Motor neuron (in vitro differentiated cells): ENCODE measurements around the gene STK32A. TPM values are rescaled to one million over a fixed set of nuclear protein-coding genes. Genes with fewer than 3 reads are reported as not detected.
A peak's percentile ranks its signal among the peaks of the same experiment; 100 is the strongest.

Source experiments
- ATAC-seq, 8 experiments: fragments of 200-7000 bp; cut with Tn5 transposase; replicated peaks in 6 of 8; 2 replicates each; pipeline ENCODE4 v1.8.0; 2021; ENCODE audit warnings: mild to moderate bottlenecking in 8 of 8, moderate library complexity in 8 of 8
- H3K27ac ChIP-seq, 2 donors: fragments of 250-450 bp; sonication (Bioruptor Pico); 2 replicates each; pipeline ENCODE4 v1.9.0; 2021; ENCODE audit warnings: antibody characterized with exemption in 2 of 2, mild to moderate bottlenecking in 2 of 2, moderate library complexity in 1 of 2
- H3K4me1 ChIP-seq, 2 donors: fragments of 250-450 bp; sonication (Bioruptor Pico); replicated peaks in 1 of 2; 2 replicates each; pipeline ENCODE4 v1.6.1; 2021; ENCODE audit warnings: antibody characterized with exemption in 2 of 2, mild to moderate bottlenecking in 2 of 2, moderate library complexity in 1 of 2
- H3K4me3 ChIP-seq, 5 donors: fragments of 250-450 bp; sonication (Bioruptor Pico); 2 replicates each; pipeline ENCODE4 v1.9.0; 2021; ENCODE audit warnings: antibody characterized with exemption in 5 of 5, mild to moderate bottlenecking in 5 of 5, moderate library complexity in 4 of 5
- whole genome bisulfite sequencing, 10 experiments: fragments of 450-650 bp; shearing (Covaris generic); methylation state at CpG; one replicate each; pipeline ENCODE4 v1.0.0; 2022; 5-methylcytosine and 5-hydroxymethylcytosine counted together
- in situ Hi-C, 9 experiments: fragments of 400-800 bp; cut with MboI; loops; one replicate each; pipeline ENCODE4 v1.15.0; 2021; ENCODE audit warnings: low sequenced_read_pairs in 9 of 9, low pct_unique_long_range_greater_than_20kb in 2 of 9; ENCODE audit not compliant: unreplicated experiment in 9 of 9
- total RNA-seq, 8 experiments: library from RNA; unstranded; fragments of 300-600 nt; gene quantifications; 2 replicates each; pipeline versions ENCODE4 v1.2.3 to v1.2.4, GENCODE V29; 2022

STK32A gene
- total RNA-seq, 8 experiments from 2014 or later: 4.2 to 58.6 (median 26.5) TPM

GRCh38 chr5:147286296-147286695, 51.5 kb downstream of the STK32A start:
- H3K4me1 ChIP-seq: no peaks in the 10 kb centered on the region
- 17 to 100% (median 81%) methylated on average over 1 of the region's 1 CpG for WGBS, 10 experiments
- no peak for ATAC-seq

DNA sequence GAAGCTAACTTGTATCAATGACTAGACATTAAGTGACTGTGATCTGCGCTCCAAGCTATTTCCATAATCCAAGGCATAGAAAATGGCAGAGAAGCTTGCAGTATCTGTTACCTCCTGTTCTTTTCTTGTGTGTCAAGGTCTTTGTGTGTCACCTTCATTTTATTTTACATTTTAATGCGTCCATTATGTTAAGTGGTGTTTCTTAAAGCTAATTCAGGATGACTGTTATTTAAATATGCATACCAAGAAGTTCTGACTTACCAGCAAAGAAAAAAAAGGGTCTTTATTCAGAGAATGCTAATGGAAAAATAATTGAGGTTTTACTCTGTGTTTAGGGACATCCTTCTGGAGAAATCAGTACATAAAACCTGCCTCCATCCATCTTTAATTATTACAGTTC, 52.3 kb downstream of the STK32A start:
- H3K4me1 ChIP-seq: no peaks in the 10 kb centered on the region
- peak in 6 of 8 experiments; percentile 23 to 70 (median 42) for ATAC-seq
- WGBS, 10 experiments: 0 to 80% (median 39%) methylated on average over 1 to 2 of the region's 2 CpGs
- no peak overlapping the region for H3K27ac ChIP-seq
- H3K4me3 ChIP-seq: no peak overlapping the region
- in situ Hi-C loops: no loop called here

More at GRCh38 chr5:147286296-147286695, 51.5 kb downstream of the STK32A start:
- no peak overlapping the region for H3K4me3 ChIP-seq
- no peak overlapping the region for H3K27ac ChIP-seq
- in situ Hi-C loops: no loop called here

DNA sequence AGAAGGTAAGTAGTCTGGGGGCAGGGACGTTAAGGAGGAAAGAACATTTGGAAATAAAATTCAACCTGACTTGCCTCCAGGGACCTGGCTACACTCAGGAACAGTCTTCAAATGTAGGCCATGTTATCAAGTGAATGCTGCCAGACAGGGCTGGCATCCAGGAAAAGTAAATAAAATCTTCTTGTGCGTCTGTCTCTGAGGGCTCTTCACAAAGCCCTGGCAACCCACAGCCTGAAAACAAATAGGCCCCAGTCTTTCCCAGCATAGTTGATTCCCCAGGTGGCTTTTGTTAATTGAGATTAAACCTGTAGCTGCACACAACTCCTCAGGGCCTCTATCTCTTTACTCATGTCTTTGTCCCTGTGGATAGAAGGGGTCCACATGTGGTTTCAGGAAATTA, 55.4 kb downstream of the STK32A start:
- H3K4me3 ChIP-seq: no peak overlapping the region
- H3K4me1 ChIP-seq: no peaks in the 10 kb centered on the region
- 20 to 100% (median 60%) methylated on average over 1 to 2 of the region's 2 CpGs; no CpG with 5 or more reads in 1 of the 10 experiments for WGBS, 10 experiments
- ATAC-seq: peak in 1 of 8 experiments; percentile 91
- in situ Hi-C loops: no loop called here
- H3K27ac ChIP-seq: no peak overlapping the region

- ATAC-seq: no peak
- 49 to 89% (median 75%) methylated on average over 2 to 6 of the region's 6 CpGs; no CpG with 5 or more reads in 1 of the 10 experiments for WGBS, 10 experiments
- in situ Hi-C loops: no loop called here
Measured at GRCh38 chr5:147303251-147303650, 68.4 kb downstream of the STK32A start.

GRCh38 chr5:147303976-147304375, 69.2 kb downstream of the STK32A start:
- peak in 3 of 8 experiments; percentile 18 to 89 (median 24) for ATAC-seq
- Histone ChIP-seq H3K27ac (no peak overlapping the region), H3K4me1 (peaks cover 0 to 8% of the 10 kb centered on the region in 2 donors), H3K4me3 (no peak overlapping the region)
- WGBS, 10 experiments: 0 to 71% (median 29%) methylated on average over 1 to 2 of the region's 2 CpGs; no CpG with 5 or more reads in 2 of the 10 experiments
- in situ Hi-C loops: no loop called here

More at GRCh38 chr5:147303251-147303650, 68.4 kb downstream of the STK32A start:
- Histone ChIP-seq H3K27ac (no peak overlapping the region), H3K4me3 (no peak overlapping the region), H3K4me1 (peaks cover 0 to 8% of the 10 kb centered on the region in 2 donors)

- Histone ChIP-seq H3K4me3 (no peak overlapping the region), H3K27ac (no peak overlapping the region), H3K4me1 (peaks cover 0 to 8% of the 10 kb centered on the region in 2 donors)
- no peak for ATAC-seq
- in situ Hi-C loops: no loop called here
- 60 to 100% (median 94%) methylated on average over 1 to 6 of the region's 9 CpGs; no CpG with 5 or more reads in 1 of the 10 experiments for WGBS, 10 experiments
Measured at GRCh38 chr5:147305147-147305546, 70.3 kb downstream of the STK32A start.

DNA sequence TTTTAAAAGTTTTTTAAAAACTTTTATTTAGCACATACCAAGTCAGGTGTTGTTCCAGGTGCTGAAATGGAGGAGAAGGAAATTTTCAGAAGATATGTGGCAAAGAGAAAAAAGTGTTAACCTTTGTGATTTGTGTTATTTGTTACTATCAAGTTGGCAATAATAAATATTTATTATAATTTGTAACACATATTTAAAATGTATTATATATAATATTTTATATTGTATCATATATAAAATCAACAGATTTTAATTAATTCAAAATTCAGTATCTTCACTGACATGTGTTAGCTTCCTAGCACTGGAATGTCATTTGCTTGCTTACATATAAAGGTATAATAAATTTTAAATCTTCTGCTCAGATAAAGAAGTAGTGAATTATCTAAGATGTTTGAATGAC, 71.5 kb downstream of the STK32A start:
- H3K4me3 ChIP-seq: no peak overlapping the region
- H3K27ac ChIP-seq: no peak overlapping the region
- in situ Hi-C loops: no loop called here
- ATAC-seq: no peak
- peaks cover 0 to 8% of the 10 kb centered on the region in 2 donors for H3K4me1 ChIP-seq

DNA sequence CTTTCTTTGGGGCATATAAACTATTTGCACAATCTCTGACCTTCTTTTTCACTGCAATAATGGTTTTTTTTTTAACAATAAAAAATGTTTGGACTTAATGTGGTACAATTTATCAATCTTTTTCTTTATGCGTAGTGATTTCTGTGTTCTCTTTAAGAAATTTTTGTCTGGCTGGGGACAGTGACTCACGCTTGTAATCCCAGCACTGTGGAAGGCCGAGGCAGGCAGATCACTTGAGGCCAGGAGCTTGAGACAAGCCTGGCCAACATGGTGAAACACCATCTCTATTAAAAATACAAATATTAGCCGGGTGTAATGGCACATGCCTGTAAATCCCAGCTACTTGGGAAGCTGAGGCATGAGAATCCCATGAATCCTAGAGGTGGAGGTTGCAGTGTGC, 72.3 kb downstream of the STK32A start:
- WGBS, 10 experiments: 50 to 100% (median 88%) methylated on average over 1 to 4 of the region's 4 CpGs; no CpG with 5 or more reads in 2 of the 10 experiments

GRCh38 chr5:147309621-147310020, 74.8 kb downstream of the STK32A start:
- in situ Hi-C loops: no loop called here
- no peak overlapping the region for H3K27ac ChIP-seq
- no peaks in the 10 kb centered on the region for H3K4me1 ChIP-seq
- H3K4me3 ChIP-seq: no peak overlapping the region
- WGBS, 10 experiments: 49 to 100% (median 63%) methylated on average over 3 to 4 of the region's 4 CpGs
- no peak for ATAC-seq

More for the DNA sequence above, 72.3 kb downstream of the STK32A start:
- Histone ChIP-seq H3K4me3 (no peak overlapping the region), H3K27ac (no peak overlapping the region), H3K4me1 (peaks cover 0 to 8% of the 10 kb centered on the region in 2 donors)
- no peak for ATAC-seq
- in situ Hi-C loops: no loop called here

DNA sequence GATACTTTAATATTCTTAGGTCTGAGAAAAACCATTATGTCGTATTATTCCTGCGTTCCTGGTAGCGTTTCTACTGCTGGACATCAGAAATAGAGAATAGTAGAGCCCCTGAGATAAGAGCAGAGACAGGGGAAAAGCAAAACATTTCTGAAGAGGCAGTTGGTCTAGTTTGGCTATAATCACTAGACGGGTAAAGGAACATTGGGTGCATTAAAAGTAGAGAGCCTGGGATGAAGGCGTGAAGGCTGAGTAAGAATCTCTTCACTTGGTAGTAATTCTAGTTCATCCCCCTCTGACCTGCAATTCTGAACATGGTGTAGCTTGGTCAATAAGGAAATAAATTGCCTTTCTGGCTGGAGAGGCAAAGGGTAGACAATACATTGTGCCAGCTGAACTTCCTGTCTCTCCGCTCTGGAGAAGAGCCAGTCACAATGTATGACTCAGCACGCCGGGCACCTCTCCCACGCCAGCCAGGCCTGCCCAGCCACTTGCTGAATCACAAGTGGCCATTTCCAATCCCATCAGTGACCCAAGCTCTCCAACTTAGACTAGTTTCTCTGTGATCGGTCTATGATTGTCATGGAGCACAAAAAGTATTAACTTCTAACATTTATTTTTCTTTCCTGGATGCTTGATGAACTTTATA, 75.4 kb downstream of the STK32A start:
- in situ Hi-C loops: no loop called here
- ATAC-seq: peak in 2 of 8 experiments; percentile 38 to 49
- Histone ChIP-seq H3K4me3 (no peak overlapping the region), H3K4me1 (no peaks in the 10 kb centered on the region), H3K27ac (no peak overlapping the region)
- 80 to 96% (median 90%) methylated on average over 2 to 10 of the region's 10 CpGs; no CpG with 5 or more reads in 1 of the 10 experiments for WGBS, 10 experiments

- in situ Hi-C loops: no loop called here
- H3K27ac ChIP-seq: no peak overlapping the region
- ATAC-seq: no peak
Measured at GRCh38 chr5:147317978-147318684, 83.3 kb downstream of the STK32A start.

GRCh38 chr5:147321569-147321968, 86.7 kb downstream of the STK32A start:
- in situ Hi-C loops: no loop called here
- H3K4me1 ChIP-seq: no peaks in the 10 kb centered on the region
- no peak overlapping the region for H3K27ac ChIP-seq
- H3K4me3 ChIP-seq: no peak overlapping the region
- ATAC-seq: no peak
- 14 to 100% (median 100%) methylated on average over 1 of the region's 1 CpG; no CpG with 5 or more reads in 7 of the 10 experiments for WGBS, 10 experiments

More at GRCh38 chr5:147317978-147318684, 83.3 kb downstream of the STK32A start:
- Histone ChIP-seq H3K4me1 (no peaks in the 10 kb centered on the region), H3K4me3 (no peak overlapping the region)
- 17 to 95% (median 87%) methylated on average over 3 to 7 of the region's 7 CpGs for WGBS, 10 experiments

DNA sequence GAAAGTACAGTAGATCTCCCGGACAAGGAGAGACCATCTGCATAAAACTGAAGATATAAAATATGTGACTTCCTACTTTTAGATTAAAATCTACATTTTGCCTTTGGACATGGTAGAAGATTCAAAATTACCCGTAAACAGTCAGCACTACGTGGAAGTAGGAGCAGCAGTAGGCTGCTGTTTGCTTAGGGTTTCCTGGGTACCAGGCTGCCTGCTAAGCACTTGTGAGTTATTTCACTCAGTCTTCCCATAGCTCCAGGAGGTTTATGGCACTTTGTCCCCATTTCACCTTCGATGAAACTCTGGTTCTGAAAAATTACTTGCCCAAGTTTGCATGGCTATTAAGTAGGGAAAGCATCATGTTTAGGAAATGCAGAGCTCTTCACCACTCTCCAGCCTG, 92.6 kb downstream of the STK32A start:
- WGBS, 10 experiments: 0 to 82% (median 55%) methylated on average over 1 to 4 of the region's 4 CpGs
- no peak overlapping the region for H3K4me3 ChIP-seq
- no peak overlapping the region for H3K27ac ChIP-seq
- in situ Hi-C loops: no loop called here
- peak in 2 of 8 experiments; percentile 36 to 91 for ATAC-seq
- peaks cover 4 to 14% of the 10 kb centered on the region in 2 donors for H3K4me1 ChIP-seq
